ENCODE data around the gene ST3GAL3. TPM values are rescaled to one million over a fixed set of nuclear protein-coding genes. Genes with fewer than 3 reads are reported as not detected.
A peak's percentile ranks its signal among the peaks of the same experiment; 100 is the strongest.

The ST3GAL3 gene
- total and polyA plus RNA-seq, 7 donors = 22.2 to 53.2 (median 44.5) TPM

GRCh38 chr1:43760745-43761317, 53.5 kb downstream of the ST3GAL3 start:
- intact Hi-C loops (cut with DNase I) = loop anchor here (5.0 to 10.0 kb wide), 3 partner anchors 104 to 276 kb away; partner anchors contain the start of gene SLC6A9 (in 1 of the 2)
- Histone ChIP-seq H3K4me3 (no peak overlapping the region), H3K4me1 (peaks cover 20% of the 10 kb centered on the region), H3K27ac (no peak overlapping the region), H3K9me3 (no peaks in the 10 kb centered on the region), H3K36me3 (ENCODE audit: insufficient read depth in 1 of 2, low read depth in 1 of 2) (no peaks in the 10 kb centered on the region), H3K27me3 (ENCODE audit: insufficient read depth in 3 of 3, low read length in 2 of 3) (no peaks in the 10 kb centered on the region)
- ATAC-seq = no peak
- no peak for DNase-seq
- no peak for TF ChIP-seq CTCF (IDR thresholded peaks at IDR 0.05)
- WGBS, 3 donors = 58 to 69% (median 63%) methylated on average over 3 of the region's 3 CpGs

DNA sequence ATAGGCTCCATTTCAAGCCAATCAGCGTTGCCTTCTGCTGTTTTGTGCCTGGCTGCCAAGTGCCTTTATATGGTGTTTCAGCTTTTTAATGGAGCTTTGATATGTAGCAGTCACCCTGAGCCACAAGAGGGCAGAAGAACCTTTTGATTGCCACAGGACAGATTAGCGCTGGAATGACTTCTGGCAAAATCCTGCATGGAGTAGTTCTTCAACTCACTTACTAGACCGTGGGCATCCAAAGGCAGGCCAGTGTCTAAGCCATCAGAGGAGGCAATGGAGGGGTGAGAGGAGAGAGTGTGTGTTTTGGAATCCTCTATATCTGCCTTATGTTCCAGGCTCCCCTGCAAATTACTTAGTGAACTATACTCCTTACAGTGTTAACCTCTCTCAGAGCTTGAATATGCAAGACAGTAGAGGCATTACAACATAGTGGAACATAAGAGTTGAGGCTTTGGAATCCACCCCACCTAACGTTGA, 56.2 kb downstream of the ST3GAL3 start:
- peak; percentile 88 to 96 (median 92) for ATAC-seq
- Histone ChIP-seq H3K4me1 (peaks cover 20% of the 10 kb centered on the region), H3K27me3 (ENCODE audit: insufficient read depth in 3 of 3, low read length in 2 of 3) (no peaks in the 10 kb centered on the region), H3K36me3 (ENCODE audit: insufficient read depth in 1 of 2, low read depth in 1 of 2) (no peaks in the 10 kb centered on the region), H3K9me3 (no peaks in the 10 kb centered on the region), H3K27ac (no peak overlapping the region), H3K4me3 (no peak overlapping the region)
- intact Hi-C loops (cut with DNase I) = loop anchor here (1.0 to 10.0 kb wide), 5 partner anchors 101 to 274 kb away; partner anchors contain the start of gene SLC6A9 (in 1 of the 2)
- TF ChIP-seq CTCF (IDR thresholded peaks at IDR 0.05) = peak; percentile 86
- peak; percentile 40 to 56 for DNase-seq
- WGBS, 3 donors = 0 to 4% (median 0%) methylated on average over 4 of the region's 4 CpGs

GRCh38 chr1:43764581-43764980, 57.2 kb downstream of the ST3GAL3 start:
- Histone ChIP-seq H3K9me3 (no peaks in the 10 kb centered on the region), H3K27ac (peak overlapping the region; percentile 5), H3K4me3 (no peak overlapping the region), H3K36me3 (ENCODE audit: insufficient read depth in 1 of 2, low read depth in 1 of 2) (no peaks in the 10 kb centered on the region), H3K27me3 (ENCODE audit: insufficient read depth in 3 of 3, low read length in 2 of 3) (no peaks in the 10 kb centered on the region), H3K4me1 (peaks cover 20% of the 10 kb centered on the region)
- DNase-seq (peak in 1 of 2 donors; percentile 40), ATAC-seq (peak; percentile 73 to 85 (median 78))
- intact Hi-C loops (cut with DNase I) = loop anchor here (5.0 to 10.0 kb wide), 3 partner anchors 100 to 273 kb away; partner anchors contain the start of gene SLC6A9 (in 1 of the 2)
- WGBS, 3 donors = 53 to 79% (median 64%) methylated on average over 6 of the region's 6 CpGs
- TF ChIP-seq CTCF (IDR thresholded peaks at IDR 0.05) = no peak

DNA sequence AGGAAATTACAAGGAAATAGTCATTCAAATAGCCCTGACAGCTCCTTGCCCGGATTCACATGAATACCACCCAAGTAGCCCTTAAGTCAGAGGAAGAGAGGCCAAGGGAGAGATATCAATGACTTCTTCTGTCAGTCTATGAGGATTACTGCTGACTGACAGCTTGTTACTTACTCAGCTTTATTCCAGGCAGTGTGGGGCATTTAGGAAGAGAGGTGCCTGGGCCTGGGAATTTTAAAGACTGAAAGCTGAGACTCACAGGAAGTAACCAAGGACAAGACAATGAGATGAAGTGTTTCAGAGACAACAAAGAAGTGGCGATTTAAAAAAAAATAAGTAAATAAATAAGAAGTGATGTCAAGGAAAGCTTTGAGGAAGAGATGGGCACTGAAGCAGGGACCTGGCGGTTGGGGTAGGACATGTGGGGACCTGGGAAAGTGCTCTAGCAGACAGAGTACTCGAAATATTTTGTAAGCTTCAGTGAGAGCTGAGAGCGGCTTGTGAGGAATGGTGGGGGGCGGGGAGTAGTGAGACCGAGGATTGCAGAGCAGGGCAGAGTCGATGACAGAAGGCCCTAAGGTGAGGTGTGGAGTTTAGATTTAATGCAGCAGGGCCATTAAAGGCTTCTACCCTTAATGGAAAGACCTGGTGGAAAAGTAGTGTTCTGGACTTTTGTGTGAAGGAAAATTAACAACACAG, 58.9 kb downstream of the ST3GAL3 start:
- peaks cover 20% of the 10 kb centered on the region for H3K4me1 ChIP-seq
- no peaks in the 10 kb centered on the region for H3K9me3 ChIP-seq
- ATAC-seq (peak in 1 of 4 donors; percentile 28), DNase-seq (no peak)
- H3K27ac ChIP-seq = no peak overlapping the region
- H3K27me3 ChIP-seq (ENCODE audit: insufficient read depth in 3 of 3, low read length in 2 of 3) = no peaks in the 10 kb centered on the region
- no peak for TF ChIP-seq CTCF (IDR thresholded peaks at IDR 0.05)
- WGBS, 3 donors = 65 to 75% (median 65%) methylated on average over 8 of the region's 8 CpGs
- no peaks in the 10 kb centered on the region for H3K36me3 ChIP-seq (ENCODE audit: insufficient read depth in 1 of 2, low read depth in 1 of 2)
- intact Hi-C loops (cut with DNase I) = loop anchor here (5.0 to 10.0 kb wide), 3 partner anchors 99 to 269 kb away; partner anchors contain the start of gene SLC6A9 (in 1 of the 2)
- no peak overlapping the region for H3K4me3 ChIP-seq

All from psoas muscle (tissue), 8 donors.